Activated CD8-positive, alpha-beta memory T cell treated with anti-CD3 and anti-CD28 coated beads for 1 hour (primary cell): ENCODE measurements around the gene MAP1A.
"Not testable (repeated sequence)": the region's sequence is repeated elsewhere in the genome, so short reads cannot be mapped to it uniquely, and the experiment has no call there.

Experiments used
- DNase-seq, 2 donors: peaks; one replicate each; pipeline ENCODE4 v3.0.0-alpha.2; 2020; ENCODE audit warnings: low read depth in 1 of 2; ENCODE audit errors: extremely low read depth in 1 of 2

Gene MAP1A

GRCh38 chr15:43528542-43529007 is 11.2 kb downstream of the MAP1A start:
- no peak for DNase-seq

- DNase-seq: no peak
Observed at GRCh38 chr15:43529141-43529540, 11.7 kb downstream of the MAP1A start.

GRCh38 chr15:43529587-43530345 is 12.4 kb downstream of the MAP1A start:
- DNase-seq: no peak

GRCh38 chr15:43531018-43531670 is 13.7 kb downstream of the MAP1A start:
- DNase-seq: no peak

GRCh38 chr15:43532826-43533225 is 15.4 kb downstream of the MAP1A start:
- not testable (repeated sequence) for DNase-seq

GRCh38 chr15:43534897-43535296 is 17.5 kb downstream of the MAP1A start:
- DNase-seq: no peak

GRCh38 chr15:43538091-43538490 is 20.7 kb downstream of the MAP1A start:
- DNase-seq: no peak

- no peak for DNase-seq
Observed at GRCh38 chr15:43541785-43542184, 24.4 kb downstream of the MAP1A start.

- DNase-seq: no peak
Observed at GRCh38 chr15:43544266-43544665, 26.9 kb downstream of the MAP1A start.

- no peak for DNase-seq
Observed at GRCh38 chr15:43545426-43545825, 28.0 kb downstream of the MAP1A start.

GRCh38 chr15:43547539-43547938 is 30.1 kb downstream of the MAP1A start:
- DNase-seq: no peak

- no peak for DNase-seq
Observed at GRCh38 chr15:43550527-43551363, 33.3 kb downstream of the MAP1A start.

GRCh38 chr15:43552256-43552655 is 34.8 kb downstream of the MAP1A start:
- no peak for DNase-seq

GRCh38 chr15:43552986-43553385 is 35.6 kb downstream of the MAP1A start:
- DNase-seq: no peak

- not testable (repeated sequence) for DNase-seq
Observed at GRCh38 chr15:43562753-43563152, 45.3 kb downstream of the MAP1A start.

GRCh38 chr15:43563793-43564192 is 46.4 kb downstream of the MAP1A start:
- DNase-seq: not testable (repeated sequence)

- not testable (repeated sequence) for DNase-seq
Observed at GRCh38 chr15:43566615-43567014, 49.2 kb downstream of the MAP1A start.

GRCh38 chr15:43574607-43575006 is 57.2 kb downstream of the MAP1A start:
- not testable (repeated sequence) for DNase-seq
